ENCODE results near the gene PCNT. TPM values are rescaled to one million over a fixed set of nuclear protein-coding genes. Genes with fewer than 3 reads are reported as not detected.

PCNT gene
- total and polyA plus RNA-seq, 2 experiments from 2014 or later: 14.9 to 23.8 TPM

DNA sequence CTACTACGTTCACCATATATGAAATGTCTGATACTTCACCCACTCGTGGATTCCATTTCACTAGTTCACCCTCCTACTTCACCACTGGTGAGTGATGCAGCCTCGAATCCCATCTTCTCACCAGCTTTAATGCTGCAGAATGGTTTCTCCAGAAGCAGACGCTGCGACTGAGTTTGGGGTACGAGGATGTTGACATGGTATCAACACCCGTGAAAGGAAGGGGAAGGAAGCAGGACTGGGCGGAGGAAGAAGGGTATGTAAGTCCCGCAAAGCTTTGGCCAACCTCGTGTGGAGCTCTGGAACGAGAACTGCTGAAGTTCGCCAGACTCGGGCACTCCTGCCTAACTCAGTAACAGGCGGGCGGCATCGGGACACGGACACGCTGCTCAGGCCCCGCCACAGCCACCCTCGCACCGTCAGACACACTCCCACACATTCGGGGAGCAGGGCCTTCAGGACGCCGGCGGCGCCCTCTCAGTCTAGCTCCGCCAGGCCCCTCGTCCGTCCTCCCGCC is 133.9 kb downstream of the PCNT start:
- H3F3A ChIP-seq (ENCODE audit: insufficient read depth): peaks cover 25% of the 10 kb centered on the region
- 0 out of 2 replicates have a peak, but pooled peaks cover 4% of the 10 kb centered on the region for H4K20me1 ChIP-seq (ENCODE audit: insufficient read depth)
- H3K4me2 ChIP-seq (ENCODE audit: unreplicated experiment): peak overlapping the region; percentile 96
- H2AFZ ChIP-seq: peak overlapping the region; percentile 89
- H3K79me2 ChIP-seq (ENCODE audit: insufficient read depth): peaks cover 74% of the 10 kb centered on the region
- H3K27ac ChIP-seq: peak overlapping the region; percentile 85
- in situ Hi-C loops (cut with MboI): no loop called here
- peak; percentile 81 for DNase-seq
- TF ChIP-seq EZH2 (IDR thresholded peaks at IDR 0.05; ENCODE audit: insufficient read depth, poor library complexity, severe bottlenecking) (no peak), EZH2phosphoT487 (IDR thresholded peaks at IDR 0.05; ENCODE audit: insufficient read depth, low read depth) (no peak)
- H3K9me2 ChIP-seq (ENCODE audit: insufficient read depth): no peaks in the 10 kb centered on the region
- H3K9me3 ChIP-seq (ENCODE audit: low read depth): no peaks in the 10 kb centered on the region
- peaks cover 34% of the 10 kb centered on the region for H3K4me1 ChIP-seq (ENCODE audit: insufficient read depth)
- no peaks in the 10 kb centered on the region for H3K36me3 ChIP-seq (ENCODE audit: low read depth)
- peak overlapping the region; percentile 94 for H3K4me3 ChIP-seq
- H3K27me3 ChIP-seq (replicated peaks; ENCODE audit: insufficient read depth): no peaks in the 10 kb centered on the region
- H3K9ac ChIP-seq: peak overlapping the region; percentile 94
- WGBS, 2 experiments (ENCODE audit: low coverage in 1 of 2, low lambda C conversion rate in 2 of 2, missing lambda C conversion rate in 2 of 2): 1 to 3% methylated on average over 30 of the region's 30 CpGs

DNA sequence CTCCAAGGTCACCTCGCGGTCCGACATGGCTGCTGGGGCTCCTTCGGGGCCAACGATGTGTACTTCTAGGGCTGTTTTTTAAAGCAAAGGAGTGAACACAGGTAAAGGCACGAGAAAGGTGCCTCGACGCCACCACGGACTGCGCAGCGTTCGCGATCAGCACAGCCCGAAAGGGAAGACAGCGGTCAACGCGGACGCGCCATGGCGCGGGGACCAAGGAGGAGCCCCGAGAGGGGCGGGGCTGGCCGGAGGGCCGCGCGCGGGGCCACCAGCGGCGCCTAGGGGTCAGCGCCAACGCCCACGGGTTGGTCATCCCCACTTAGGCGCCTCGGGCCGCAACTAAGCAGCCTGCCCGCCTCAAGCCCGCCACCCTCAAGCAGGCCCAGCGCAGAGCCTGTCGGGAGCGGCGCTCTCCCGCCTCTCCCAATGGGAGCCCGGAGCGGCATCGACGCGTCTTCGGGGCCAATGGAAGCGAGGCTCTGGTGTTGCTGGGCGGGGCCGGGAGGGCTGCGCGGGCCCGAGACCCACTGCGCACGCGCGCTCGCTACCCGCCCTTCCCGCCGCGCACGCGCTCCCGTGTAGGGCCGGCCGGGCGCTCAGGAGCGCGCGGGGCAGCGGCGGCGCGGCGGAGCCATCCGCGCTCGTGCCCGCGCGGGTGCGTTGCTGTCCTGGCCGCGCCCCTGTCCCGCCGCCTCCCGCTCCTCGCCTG is 134.5 kb downstream of the PCNT start, which contains the start of gene DIP2A:
Gene DIP2A (plus strand): TSS at position 577 of the 709 bp plus-strand sequence. CDS start 241 bp downstream, outside the sequence.
- Histone ChIP-seq H3K4me3 (peak within 1 kb of the TSS; percentile 94), H2AFZ (peak within 1 kb of the TSS; percentile 89), H3K4me2 (ENCODE audit: unreplicated experiment) (peak within 1 kb of the TSS; percentile 96), H3K4me1 (ENCODE audit: insufficient read depth) (peaks cover 34% of the 10 kb centered on the region), H3K9me3 (ENCODE audit: low read depth) (no peaks in the 10 kb centered on the region), H3K36me3 (ENCODE audit: low read depth) (no peaks in the 10 kb centered on the region), H3K27ac (peak within 1 kb of the TSS; percentile 85), H4K20me1 (ENCODE audit: insufficient read depth) (0 out of 2 replicates have a peak, but pooled peaks cover 4% of the 10 kb centered on the region), H3F3A (ENCODE audit: insufficient read depth) (peaks cover 25% of the 10 kb centered on the region), H3K79me2 (ENCODE audit: insufficient read depth) (peaks cover 76% of the 10 kb centered on the region), H3K9me2 (ENCODE audit: insufficient read depth) (no peaks in the 10 kb centered on the region), H3K27me3 (replicated peaks; ENCODE audit: insufficient read depth) (no peaks in the 10 kb centered on the region), H3K9ac (peak within 1 kb of the TSS; percentile 94)
- TF ChIP-seq EZH2phosphoT487 (IDR thresholded peaks at IDR 0.05; ENCODE audit: insufficient read depth, low read depth) (no peak), EZH2 (IDR thresholded peaks at IDR 0.05; ENCODE audit: insufficient read depth, poor library complexity, severe bottlenecking) (no peak)
- peak; percentile 99 for DNase-seq
- in situ Hi-C loops (cut with MboI): no loop called here
- WGBS, 2 experiments (ENCODE audit: low coverage in 1 of 2, low lambda C conversion rate in 2 of 2, missing lambda C conversion rate in 2 of 2): 1% methylated on average over 34 to 67 of the region's 91 CpGs

GRCh38 chr21:46459024-46459355 is 135.0 kb downstream of the PCNT start:
- Histone ChIP-seq H3K79me2 (ENCODE audit: insufficient read depth) (peaks cover 77% of the 10 kb centered on the region), H3K27ac (peak overlapping the region; percentile 30; the same call in 1 of the 2 replicates), H3K4me3 (peak overlapping the region; percentile 91), H3F3A (ENCODE audit: insufficient read depth) (peaks cover 25% of the 10 kb centered on the region), H2AFZ (peak overlapping the region; percentile 77), H4K20me1 (ENCODE audit: insufficient read depth) (0 out of 2 replicates have a peak, but pooled peaks cover 4% of the 10 kb centered on the region), H3K36me3 (ENCODE audit: low read depth) (no peaks in the 10 kb centered on the region), H3K9me3 (ENCODE audit: low read depth) (no peaks in the 10 kb centered on the region), H3K4me1 (ENCODE audit: insufficient read depth) (peaks cover 34% of the 10 kb centered on the region), H3K27me3 (replicated peaks; ENCODE audit: insufficient read depth) (no peaks in the 10 kb centered on the region), H3K4me2 (ENCODE audit: unreplicated experiment) (no peak overlapping the region), H3K9me2 (ENCODE audit: insufficient read depth) (no peaks in the 10 kb centered on the region), H3K9ac (peak overlapping the region; percentile 89)
- DNase-seq: no peak
- TF ChIP-seq EZH2 (IDR thresholded peaks at IDR 0.05; ENCODE audit: insufficient read depth, poor library complexity, severe bottlenecking) (no peak), EZH2phosphoT487 (IDR thresholded peaks at IDR 0.05; ENCODE audit: insufficient read depth, low read depth) (no peak)
- 1% methylated on average over 18 to 27 of the region's 36 CpGs for WGBS, 2 experiments (ENCODE audit: low coverage in 1 of 2, low lambda C conversion rate in 2 of 2, missing lambda C conversion rate in 2 of 2)
- in situ Hi-C loops (cut with MboI): no loop called here

GRCh38 chr21:46459356-46460112 is 135.6 kb downstream of the PCNT start:
- Histone ChIP-seq H3K4me3 (peak overlapping the region; percentile 91), H3K27ac (peak overlapping the region; percentile 48), H3K4me1 (ENCODE audit: insufficient read depth) (peaks cover 32% of the 10 kb centered on the region), H3K9me2 (ENCODE audit: insufficient read depth) (no peaks in the 10 kb centered on the region), H2AFZ (peak overlapping the region; percentile 77), H3K9ac (peak overlapping the region; percentile 89), H3K36me3 (ENCODE audit: low read depth) (no peaks in the 10 kb centered on the region), H4K20me1 (ENCODE audit: insufficient read depth) (0 out of 2 replicates have a peak, but pooled peaks cover 4% of the 10 kb centered on the region), H3K9me3 (ENCODE audit: low read depth) (no peaks in the 10 kb centered on the region), H3K4me2 (ENCODE audit: unreplicated experiment) (peak overlapping the region; percentile 91), H3K27me3 (replicated peaks; ENCODE audit: insufficient read depth) (no peaks in the 10 kb centered on the region), H3F3A (ENCODE audit: insufficient read depth) (peaks cover 25% of the 10 kb centered on the region), H3K79me2 (ENCODE audit: insufficient read depth) (peaks cover 77% of the 10 kb centered on the region)
- WGBS, 2 experiments (ENCODE audit: low coverage in 1 of 2, low lambda C conversion rate in 2 of 2, missing lambda C conversion rate in 2 of 2): 1 to 3% methylated on average over 12 to 41 of the region's 41 CpGs
- DNase-seq: peak; percentile 83
- in situ Hi-C loops (cut with MboI): no loop called here
- TF ChIP-seq EZH2 (IDR thresholded peaks at IDR 0.05; ENCODE audit: insufficient read depth, poor library complexity, severe bottlenecking) (no peak), EZH2phosphoT487 (IDR thresholded peaks at IDR 0.05; ENCODE audit: insufficient read depth, low read depth) (no peak)

Measured in GM23248 (cell line).